ENCODE results near the gene EIF3M.

GRCh38 chr11:32550207-32550606, 33.4 kb upstream of the EIF3M start:
- no peak for TF ChIP-seq CTCF (IDR thresholded peaks at IDR 0.05; ENCODE audit: low read depth, low read length)
- TF ChIP-seq EZH2phosphoT487 (IDR thresholded peaks at IDR 0.05; ENCODE audit: low read depth) = no peak
